ENCODE measurements around the gene TFG. TPM values are rescaled to one million over a fixed set of nuclear protein-coding genes. Genes with fewer than 3 reads are reported as not detected.

The TFG gene
- total and polyA plus RNA-seq, 8 donors, result 28.5 to 49.5 (median 38.6) TPM

DNA sequence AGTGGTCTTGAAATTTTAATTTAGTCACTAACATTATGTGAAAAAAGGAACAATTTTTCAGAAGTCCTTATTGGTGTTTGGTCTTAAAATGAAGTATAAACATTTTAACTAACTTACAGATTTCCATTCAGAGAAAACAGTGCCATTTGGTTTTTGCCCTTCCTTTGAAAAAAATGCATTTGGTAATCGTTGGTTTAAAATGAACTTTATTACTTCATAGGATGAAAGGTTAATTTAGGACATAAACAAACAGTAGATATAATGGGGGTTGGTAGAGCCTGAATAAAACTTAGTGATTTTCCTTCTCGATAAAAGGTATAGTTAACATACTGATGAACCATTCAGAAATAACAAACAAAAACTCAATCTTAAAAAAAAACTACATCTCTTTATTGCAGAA, 39.7 kb downstream of the TFG start:
- FAIRE-seq (no peak), DNase-seq (no peak), ATAC-seq (no peak)
- intact Hi-C loops (cut with DNase I), result no loop called here
- no peaks in the 10 kb centered on the region for H3K27me3 ChIP-seq
- no peaks in the 10 kb centered on the region for H3K4me1 ChIP-seq
- TF ChIP-seq, protein P1, sequence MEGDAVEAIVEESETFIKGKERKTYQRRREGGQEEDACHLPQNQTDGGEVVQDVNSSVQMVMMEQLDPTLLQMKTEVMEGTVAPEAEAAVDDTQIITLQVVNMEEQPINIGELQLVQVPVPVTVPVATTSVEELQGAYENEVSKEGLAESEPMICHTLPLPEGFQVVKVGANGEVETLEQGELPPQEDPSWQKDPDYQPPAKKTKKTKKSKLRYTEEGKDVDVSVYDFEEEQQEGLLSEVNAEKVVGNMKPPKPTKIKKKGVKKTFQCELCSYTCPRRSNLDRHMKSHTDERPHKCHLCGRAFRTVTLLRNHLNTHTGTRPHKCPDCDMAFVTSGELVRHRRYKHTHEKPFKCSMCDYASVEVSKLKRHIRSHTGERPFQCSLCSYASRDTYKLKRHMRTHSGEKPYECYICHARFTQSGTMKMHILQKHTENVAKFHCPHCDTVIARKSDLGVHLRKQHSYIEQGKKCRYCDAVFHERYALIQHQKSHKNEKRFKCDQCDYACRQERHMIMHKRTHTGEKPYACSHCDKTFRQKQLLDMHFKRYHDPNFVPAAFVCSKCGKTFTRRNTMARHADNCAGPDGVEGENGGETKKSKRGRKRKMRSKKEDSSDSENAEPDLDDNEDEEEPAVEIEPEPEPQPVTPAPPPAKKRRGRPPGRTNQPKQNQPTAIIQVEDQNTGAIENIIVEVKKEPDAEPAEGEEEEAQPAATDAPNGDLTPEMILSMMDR (IDR thresholded peaks at IDR 0.05), result no peak
- WGBS, 2 donors, result 50 to 63% methylated on average over 2 of the region's 2 CpGs
- no peaks in the 10 kb centered on the region for H3K9me3 ChIP-seq
- H3K36me3 ChIP-seq, result peaks cover 0 to 39% (median 17%) of the 10 kb centered on the region in 3 donors
- H3K27ac ChIP-seq, result no peak overlapping the region
- H3K4me3 ChIP-seq, result no peak overlapping the region

- Histone ChIP-seq H3K36me3 (peaks cover 0 to 6% (median 5%) of the 10 kb centered on the region in 3 donors), H3K27ac (no peak overlapping the region), H3K4me3 (no peak overlapping the region), H3K4me1 (peaks cover 0 to 3% (median 0%) of the 10 kb centered on the region in 3 donors), H3K9me3 (no peaks in the 10 kb centered on the region), H3K27me3 (no peaks in the 10 kb centered on the region)
- TF ChIP-seq, protein P1 (IDR thresholded peaks at IDR 0.05), result no peak
- no peak for DNase-seq
- no peak for ATAC-seq
- intact Hi-C loops (cut with DNase I), result no loop called here
- WGBS, 2 donors, result 84 to 92% methylated on average over 2 of the region's 2 CpGs
- no peak for FAIRE-seq
Observed at GRCh38 chr3:100753846-100754245, 44.6 kb downstream of the TFG start.

DNA sequence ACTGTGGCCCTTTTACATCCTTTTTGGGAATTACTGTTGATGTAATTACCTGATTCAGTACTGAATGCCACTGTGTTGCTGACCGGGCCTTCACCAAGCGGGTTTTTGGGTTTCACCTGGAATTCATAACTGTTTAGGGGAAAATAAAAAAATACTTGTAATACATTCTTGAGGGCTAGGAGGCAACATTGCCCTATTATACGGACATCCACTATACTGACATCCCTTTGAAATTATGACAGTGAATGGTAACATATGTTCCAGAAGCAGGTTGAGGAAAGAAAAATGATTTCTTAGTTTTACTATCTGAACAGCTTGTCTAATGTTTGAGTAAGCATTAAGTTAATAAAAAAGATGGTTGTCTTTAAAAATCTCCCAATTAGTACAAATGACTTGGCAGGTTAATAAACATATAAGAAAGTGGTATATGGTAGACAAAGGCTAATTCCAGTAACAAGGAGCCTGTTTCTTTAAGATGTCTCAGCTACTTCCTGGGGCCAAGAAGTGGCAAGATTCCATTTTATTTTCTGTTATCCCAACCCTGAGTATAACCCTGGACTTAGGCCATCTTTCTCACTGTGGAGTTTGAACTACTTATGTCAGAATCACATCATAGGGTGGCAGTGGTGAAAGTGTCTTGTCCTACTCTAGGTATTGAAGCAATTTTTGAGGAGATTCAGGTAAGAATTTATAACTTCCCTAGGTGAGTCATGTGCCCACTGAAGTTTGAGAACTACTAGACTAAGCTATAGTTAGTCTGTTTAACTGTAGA, 45.5 kb downstream of the TFG start:
- intact Hi-C loops (cut with DNase I), result no loop called here
- H3K9me3 ChIP-seq, result no peaks in the 10 kb centered on the region
- 76 to 86% methylated on average over 3 of the region's 3 CpGs for WGBS, 2 donors
- TF ChIP-seq, protein P1 (IDR thresholded peaks at IDR 0.05), result no peak
- H3K27me3 ChIP-seq, result no peaks in the 10 kb centered on the region
- DNase-seq (no peak), ATAC-seq (peak in 1 of 4 donors; percentile 53), FAIRE-seq (no peak)
- peaks cover 0 to 4% (median 0%) of the 10 kb centered on the region in 3 donors for H3K36me3 ChIP-seq
- no peak overlapping the region for H3K4me3 ChIP-seq
- no peak overlapping the region for H3K27ac ChIP-seq
- peaks cover 0 to 3% (median 0%) of the 10 kb centered on the region in 3 donors for H3K4me1 ChIP-seq

DNA sequence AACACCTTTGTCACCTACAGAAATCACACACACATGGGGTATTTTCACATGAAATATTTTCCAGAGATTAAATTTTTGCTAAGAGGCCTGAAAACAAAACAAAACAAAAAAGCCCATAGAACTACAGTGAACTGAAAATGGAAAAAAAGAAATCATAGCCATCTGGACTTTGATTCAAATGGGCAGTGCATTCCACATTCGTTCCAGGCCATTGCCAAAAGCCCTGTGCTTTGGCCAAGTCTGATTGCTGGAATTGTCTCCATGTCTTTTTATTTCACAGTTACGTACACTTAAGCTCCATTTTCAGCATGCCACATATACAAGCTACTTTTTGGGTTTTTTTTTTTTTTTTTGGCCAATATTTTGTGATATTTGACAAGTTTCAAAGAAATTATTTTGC, 47.1 kb downstream of the TFG start:
- Histone ChIP-seq H3K9me3 (no peaks in the 10 kb centered on the region), H3K27me3 (no peaks in the 10 kb centered on the region), H3K36me3 (no peaks in the 10 kb centered on the region), H3K27ac (no peak overlapping the region), H3K4me1 (peaks cover 0 to 3% (median 0%) of the 10 kb centered on the region in 3 donors), H3K4me3 (no peak overlapping the region)
- DNase-seq, result no peak
- intact Hi-C loops (cut with DNase I), result no loop called here
- no peak for FAIRE-seq
- no peak for ATAC-seq
- WGBS, 2 donors, result 35 to 48% methylated on average over 2 of the region's 2 CpGs
- TF ChIP-seq, protein P1 (IDR thresholded peaks at IDR 0.05), result no peak

DNA sequence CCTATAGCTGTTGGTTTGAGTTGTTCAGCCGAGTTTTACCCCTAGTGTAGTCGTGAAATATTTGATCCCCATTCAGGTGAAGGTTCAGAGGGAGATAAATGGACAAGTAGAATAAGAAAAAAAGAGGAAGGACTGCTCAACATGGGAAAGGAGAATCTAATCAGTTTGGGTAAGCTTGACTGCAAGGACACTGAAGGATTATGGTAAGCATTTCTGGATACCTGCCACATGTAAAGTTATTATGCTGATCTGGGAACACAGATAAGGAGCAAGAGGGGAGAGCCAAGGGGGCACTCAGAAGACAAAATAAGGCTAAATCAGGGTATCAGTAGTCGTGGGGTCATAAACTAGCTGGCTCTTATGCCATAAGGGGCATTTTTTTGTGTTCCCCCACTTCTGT, 49.9 kb downstream of the TFG start:
- DNase-seq (no peak), FAIRE-seq (no peak), ATAC-seq (no peak)
- intact Hi-C loops (cut with DNase I), result no loop called here
- Histone ChIP-seq H3K4me1 (peaks cover 0 to 3% (median 0%) of the 10 kb centered on the region in 3 donors), H3K27me3 (no peaks in the 10 kb centered on the region), H3K9me3 (no peaks in the 10 kb centered on the region), H3K36me3 (no peaks in the 10 kb centered on the region), H3K4me3 (no peak overlapping the region), H3K27ac (no peak overlapping the region)
- TF ChIP-seq, protein P1 (IDR thresholded peaks at IDR 0.05), result no peak
- WGBS, 2 donors, result 42% methylated on average over 3 of the region's 3 CpGs
